GM21390 (cell line): ENCODE data around the gene OGA.

Experiments used
- ATAC-seq: cut with Tn5 transposase; IDR thresholded peaks from one replicate; pipeline ENCODE4 v1.9.1; 2021; ENCODE audit not compliant: unreplicated experiment

OGA gene

GRCh38 chr10:101837748-101838147, 19.5 kb upstream of the OGA start:
- no peak for ATAC-seq

DNA sequence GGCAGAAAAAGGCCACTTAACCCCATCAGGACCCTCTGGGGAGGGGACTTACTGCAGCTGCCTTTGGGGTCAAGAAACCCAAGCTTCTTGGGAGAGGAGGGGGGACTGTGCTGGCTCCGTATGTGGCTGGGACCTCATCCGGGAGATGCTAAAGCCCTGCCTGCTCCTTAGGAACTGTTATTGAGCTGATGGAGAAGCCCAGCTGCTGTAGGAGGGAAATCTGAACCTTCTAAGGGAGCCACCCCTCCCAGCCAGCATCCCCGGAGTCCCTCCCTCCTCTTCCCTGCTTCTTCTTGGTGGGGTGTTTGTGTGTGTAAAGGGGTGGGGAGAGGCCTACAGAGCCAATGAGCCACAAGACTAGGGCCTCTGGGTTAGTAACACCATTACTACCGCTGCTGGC, 17.1 kb upstream of the OGA start:
- no peak for ATAC-seq

DNA sequence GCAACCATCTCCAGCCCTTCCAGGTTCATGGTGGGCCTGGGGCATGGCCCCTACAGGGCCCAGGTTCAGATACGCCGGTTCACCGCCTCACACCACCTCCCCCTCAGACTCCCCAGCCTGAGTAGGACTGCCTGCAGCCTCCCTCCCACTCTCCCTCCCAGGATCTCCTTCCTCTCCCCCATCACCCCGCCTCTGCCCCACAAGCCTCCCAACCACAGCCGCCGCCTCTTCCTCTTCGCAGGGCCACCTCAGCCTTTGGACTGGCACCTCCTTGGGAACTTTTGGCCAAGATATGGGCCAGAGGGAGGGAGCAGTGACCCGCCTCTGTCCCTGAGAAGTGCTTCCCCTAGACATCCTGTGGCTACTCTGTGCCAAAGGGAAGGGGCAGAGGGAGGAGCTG, 16.1 kb upstream of the OGA start:
- ATAC-seq: no peak

- ATAC-seq: no peak
Measured at GRCh38 chr10:101833466-101833865, 15.2 kb upstream of the OGA start.

- ATAC-seq: no peak
Measured at GRCh38 chr10:101832325-101832771, 14.1 kb upstream of the OGA start.

DNA sequence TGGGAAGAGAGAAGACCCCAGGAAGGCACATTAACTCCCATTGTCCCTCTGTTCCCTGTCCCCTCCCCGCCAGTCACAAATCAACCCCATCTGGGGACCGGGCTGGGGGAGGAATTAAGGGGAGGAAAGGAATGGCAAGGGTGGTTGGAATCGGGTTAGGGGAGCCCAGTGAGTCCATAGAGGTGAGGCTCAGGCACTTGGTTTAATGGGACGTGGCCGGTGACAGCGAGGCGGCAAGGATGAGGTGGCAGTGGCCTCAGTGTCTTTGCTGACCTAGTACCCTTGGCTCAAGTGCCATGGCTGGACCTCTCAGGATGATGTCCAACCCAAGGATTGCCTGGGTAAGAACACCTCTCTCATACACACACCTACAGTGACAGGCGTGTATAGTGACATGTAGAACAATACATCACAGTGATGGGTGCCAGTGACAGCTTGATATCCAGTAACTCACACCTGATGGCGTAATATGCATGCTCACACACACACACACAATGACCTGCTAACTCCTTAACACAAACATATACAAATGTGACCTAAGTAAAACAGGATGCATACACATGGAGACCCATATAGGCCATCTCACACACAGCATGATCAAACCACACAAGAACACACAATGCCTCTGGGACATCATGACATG, 13.0 kb upstream of the OGA start:
- no peak for ATAC-seq

GRCh38 chr10:101830322-101831168, 12.3 kb upstream of the OGA start:
- ATAC-seq: peak; percentile 56

GRCh38 chr10:101829561-101830315, 11.5 kb upstream of the OGA start:
- ATAC-seq: peak; percentile 6

GRCh38 chr10:101828766-101829551, 10.7 kb upstream of the OGA start:
- ATAC-seq: no peak

- no peak for ATAC-seq
Measured at GRCh38 chr10:101827919-101828600, 9.8 kb upstream of the OGA start.

GRCh38 chr10:101826852-101827434, 8.7 kb upstream of the OGA start:
- no peak for ATAC-seq

DNA sequence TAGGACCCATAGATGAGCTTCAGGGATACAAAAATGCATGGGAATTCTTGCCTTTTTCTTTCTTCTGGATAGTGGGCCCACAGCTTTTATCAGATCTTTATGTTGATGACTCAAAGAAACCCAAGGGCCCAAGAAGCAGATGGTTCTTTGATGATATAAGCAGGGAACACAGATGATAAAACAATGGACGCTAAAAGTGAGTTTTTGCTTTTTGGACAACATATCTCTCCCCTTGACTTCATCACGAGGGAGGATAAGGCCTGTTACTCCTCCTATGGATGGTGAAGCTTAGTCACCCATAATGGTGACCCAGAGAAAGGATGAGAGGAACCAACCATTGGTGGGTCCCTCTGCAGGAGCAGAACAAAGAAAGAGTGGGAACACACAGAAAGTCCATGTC, 6.5 kb upstream of the OGA start:
- ATAC-seq: no peak

DNA sequence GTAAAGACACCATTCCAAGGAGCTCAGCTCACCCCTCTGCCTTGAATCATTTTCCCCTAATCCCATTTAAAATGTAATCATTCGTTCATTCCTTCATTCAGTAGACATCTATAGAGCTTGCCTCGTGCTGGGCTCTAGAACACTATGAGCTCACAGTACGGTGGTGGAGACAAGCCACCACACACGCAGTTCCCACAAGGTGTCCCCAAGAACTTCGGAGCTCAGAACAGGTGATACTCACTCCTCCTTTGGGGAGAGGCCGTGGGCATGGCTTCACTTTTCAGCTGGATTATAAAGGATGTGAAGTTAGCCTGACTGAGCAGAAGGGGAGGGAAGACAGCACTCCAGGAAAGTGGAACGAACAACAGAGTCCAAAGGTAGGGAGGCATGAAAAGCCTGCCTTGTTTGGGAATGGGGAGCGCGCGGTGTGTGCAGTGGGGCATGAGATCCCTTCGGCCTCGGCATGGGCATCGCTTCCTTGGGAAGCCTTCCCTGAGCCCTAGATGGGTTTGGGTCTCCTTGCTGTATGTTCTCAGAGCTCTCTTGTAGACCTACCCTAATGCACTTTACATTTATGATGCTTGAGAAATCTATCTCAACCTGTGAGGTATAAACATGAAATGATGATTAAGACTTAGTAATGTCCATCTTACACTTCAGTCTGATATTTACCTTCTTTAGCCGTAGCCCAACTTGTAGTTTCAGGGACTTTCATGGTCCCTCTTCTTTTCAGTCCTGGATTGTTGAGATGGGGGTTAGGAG, 809 bp upstream of the OGA start:
- peak; percentile 28 for ATAC-seq

DNA sequence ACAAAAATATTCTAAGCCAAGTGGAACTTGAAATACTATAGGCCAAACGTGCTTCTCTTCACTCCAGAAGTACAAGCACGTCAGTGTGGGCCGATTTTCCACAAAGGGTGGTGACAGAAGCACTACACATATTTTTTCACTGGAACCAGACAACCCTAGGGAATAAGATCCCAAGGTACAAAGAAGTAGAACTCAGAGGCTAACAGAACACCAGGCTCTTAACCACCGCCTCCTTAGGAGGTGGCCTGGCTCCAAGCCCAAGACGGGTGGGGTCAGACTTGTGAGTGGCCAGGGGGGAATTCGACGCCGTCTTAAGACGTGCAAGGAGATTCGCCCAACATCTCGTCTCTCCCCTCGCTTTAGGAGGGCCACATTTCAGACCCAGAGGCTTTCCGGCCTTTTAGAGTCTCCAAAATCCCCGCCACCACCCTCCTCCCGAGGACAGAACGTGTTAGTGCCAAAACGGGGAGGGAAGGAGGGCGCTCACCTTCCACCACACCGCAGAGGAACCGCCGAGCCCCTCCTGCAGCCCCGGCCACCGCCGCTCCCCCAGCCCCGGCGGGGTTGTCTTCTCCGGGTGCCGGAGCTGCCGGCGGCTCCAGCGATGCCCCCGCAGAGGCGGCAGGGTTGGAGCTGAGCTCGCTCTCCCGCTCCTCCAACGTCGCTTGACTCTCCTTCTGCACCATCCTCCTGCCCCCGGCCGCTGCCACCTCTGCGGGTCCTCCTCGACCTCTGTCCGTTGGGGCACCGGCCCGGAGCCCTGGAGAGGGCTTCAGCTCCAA, 716 bp downstream of the OGA start:
- ATAC-seq: no peak

- no peak for ATAC-seq
Measured at GRCh38 chr10:101816913-101817336, 1.3 kb downstream of the OGA start.

- no peak for ATAC-seq
Measured at GRCh38 chr10:101816376-101816775, 1.9 kb downstream of the OGA start.

DNA sequence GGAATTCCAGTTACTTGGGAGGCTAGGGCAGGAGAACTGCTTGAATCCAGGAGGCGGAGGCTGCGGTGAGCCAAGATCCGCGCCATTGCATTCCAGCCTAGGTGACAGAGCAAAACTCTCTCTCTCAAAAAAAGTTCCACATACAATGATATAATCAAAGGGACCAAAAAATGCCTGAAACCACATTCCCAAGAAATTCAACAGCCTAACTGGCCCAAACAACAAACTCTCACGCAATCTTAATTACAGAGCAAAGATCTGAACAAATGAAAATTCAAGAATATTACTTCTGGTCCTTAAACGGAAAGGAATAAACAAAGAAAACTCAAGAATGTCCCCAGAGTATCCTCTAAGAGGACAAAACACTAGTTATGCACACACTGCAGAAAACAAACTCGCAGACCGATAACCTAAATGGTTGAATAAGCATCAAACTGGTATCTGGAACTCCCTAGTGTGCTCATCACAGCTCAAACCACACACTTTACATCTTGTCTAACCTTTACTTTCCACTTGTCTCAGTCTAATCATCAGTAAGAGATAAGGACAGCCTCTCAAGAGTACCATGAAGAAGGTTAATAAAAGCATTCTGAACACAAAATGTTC, 3.7 kb downstream of the OGA start:
- ATAC-seq: no peak

DNA sequence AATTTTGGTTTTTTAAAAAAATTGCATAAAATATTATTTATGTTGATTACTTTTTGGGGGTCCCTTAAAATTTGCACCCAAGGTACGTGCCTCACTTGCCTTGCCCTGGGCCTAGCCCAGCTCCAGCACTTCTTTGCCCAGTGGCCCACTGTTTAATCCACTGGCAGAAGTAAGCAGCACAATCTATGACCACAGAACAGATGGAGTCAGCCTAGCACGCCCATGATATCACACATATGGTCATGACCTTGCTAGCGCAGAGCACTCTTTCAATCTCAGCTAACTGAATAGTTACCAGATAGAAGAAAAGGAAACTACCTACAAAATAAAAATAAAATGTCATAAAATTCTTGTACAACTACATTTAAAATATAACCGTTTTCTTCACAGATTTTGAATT, 5.6 kb downstream of the OGA start:
- ATAC-seq: no peak
